22Rv1 (cell line): ENCODE data around the gene ATF3.

Experiments used
- H3K27ac ChIP-seq: fragments of 450-650 bp; 2 replicates; pipeline ENCODE4 v1.5.1; 2017
- CTCF ChIP-seq: fragments of 450-650 bp; IDR thresholded peaks from 2 replicates; pipeline ENCODE4 v1.5.1; 2017; ENCODE audit warnings: mild to moderate bottlenecking
- ZFX ChIP-seq: fragments of 450-650 bp; IDR thresholded peaks from 2 replicates; pipeline ENCODE4 v1.6.1; 2017; ENCODE audit warnings: antibody characterized with exemption, borderline replicate concordance

ATF3 gene

GRCh38 chr1:212667223-212668139, 58.9 kb downstream of the ATF3 start:
- TF ChIP-seq ZFX (no peak), CTCF (no peak)
- no peak overlapping the region for H3K27ac ChIP-seq

- TF ChIP-seq CTCF (no peak), ZFX (no peak)
These were observed 59.9 kb downstream of the ATF3 start for GRCh38 chr1:212668477-212668876.

GRCh38 chr1:212669102-212669501, 60.5 kb downstream of the ATF3 start:
- TF ChIP-seq CTCF = no peak
- no peak for TF ChIP-seq ZFX

More at GRCh38 chr1:212668477-212668876, 59.9 kb downstream of the ATF3 start:
- no peak overlapping the region for H3K27ac ChIP-seq

GRCh38 chr1:212669600-212669999, 61.0 kb downstream of the ATF3 start:
- no peak for TF ChIP-seq ZFX
- TF ChIP-seq CTCF = no peak
- no peak overlapping the region for H3K27ac ChIP-seq

More at GRCh38 chr1:212669102-212669501, 60.5 kb downstream of the ATF3 start:
- H3K27ac ChIP-seq = no peak overlapping the region

- TF ChIP-seq ZFX = no peak
- TF ChIP-seq CTCF = no peak
- H3K27ac ChIP-seq = no peak overlapping the region
These were observed 61.7 kb downstream of the ATF3 start for GRCh38 chr1:212670301-212670700.
